NCI-H2196 treated with DMSO at 0.1 percent for 48 hours (cell line): Measurements from ENCODE around the gene AFF3.
"Not testable (repeated sequence)": the region's sequence is repeated elsewhere in the genome, so short reads cannot be mapped to it uniquely, and the experiment has no call there.

Experiments used
- DNase-seq: peaks from one replicate; lab custom pipeline; 2025; ENCODE audit not compliant: unreplicated experiment; lab: John Stamatoyannopoulos, UW

AFF3 gene

DNA sequence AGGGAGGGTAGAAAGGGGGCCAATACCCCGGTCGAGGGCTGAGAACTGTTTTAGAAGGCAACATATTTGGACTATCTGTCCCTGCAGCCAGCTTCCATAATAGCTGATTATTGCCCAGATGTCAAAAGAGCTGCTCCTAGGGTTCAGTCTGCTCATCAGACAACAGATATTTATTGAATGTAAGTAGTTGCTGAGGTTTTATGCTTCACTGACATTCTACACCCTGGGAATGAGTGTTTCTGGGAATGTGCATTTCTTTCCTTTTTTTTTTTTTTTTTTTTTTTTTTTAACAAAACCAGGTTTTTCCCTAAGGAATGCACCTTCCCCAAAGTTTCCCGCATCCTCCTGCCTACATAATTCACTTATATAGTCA, 33.8 kb downstream of the AFF3 start:
- not testable (repeated sequence) for DNase-seq

DNA sequence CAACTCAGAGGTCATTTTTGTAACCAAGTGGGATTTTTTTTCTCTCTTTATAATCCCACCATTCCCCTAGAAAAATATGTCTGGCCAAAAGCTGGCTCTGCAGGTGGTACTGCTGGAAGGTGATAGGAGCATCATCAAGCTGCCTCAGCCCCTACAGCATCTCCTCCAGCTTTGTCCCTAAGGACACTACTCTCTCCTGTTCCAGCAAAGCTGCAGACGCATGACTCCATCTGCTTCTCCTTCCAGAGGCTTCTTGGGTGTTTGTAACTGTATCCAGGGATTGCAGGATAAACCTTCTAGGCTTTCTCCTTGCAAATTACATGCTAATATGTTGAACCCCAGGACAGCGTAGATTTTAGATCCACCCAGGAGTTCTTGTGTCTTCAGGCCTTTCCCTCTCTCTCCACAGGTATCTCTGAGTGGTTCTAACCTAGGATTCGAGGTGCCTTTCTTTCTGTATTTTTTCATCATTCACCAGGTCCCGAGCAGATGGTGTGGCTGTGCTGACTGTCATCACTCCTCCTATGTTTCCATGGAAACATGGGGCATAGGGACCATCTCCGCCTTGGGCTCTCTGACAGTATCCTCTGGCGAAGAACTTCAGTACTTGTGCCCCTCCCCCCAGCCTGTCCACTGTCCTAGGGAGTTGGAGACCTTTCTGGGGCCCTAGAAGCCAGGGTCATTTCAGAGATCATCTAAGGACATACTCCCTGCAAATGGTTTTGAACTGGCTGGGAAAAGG, 34.3 kb downstream of the AFF3 start:
- no peak for DNase-seq

DNA sequence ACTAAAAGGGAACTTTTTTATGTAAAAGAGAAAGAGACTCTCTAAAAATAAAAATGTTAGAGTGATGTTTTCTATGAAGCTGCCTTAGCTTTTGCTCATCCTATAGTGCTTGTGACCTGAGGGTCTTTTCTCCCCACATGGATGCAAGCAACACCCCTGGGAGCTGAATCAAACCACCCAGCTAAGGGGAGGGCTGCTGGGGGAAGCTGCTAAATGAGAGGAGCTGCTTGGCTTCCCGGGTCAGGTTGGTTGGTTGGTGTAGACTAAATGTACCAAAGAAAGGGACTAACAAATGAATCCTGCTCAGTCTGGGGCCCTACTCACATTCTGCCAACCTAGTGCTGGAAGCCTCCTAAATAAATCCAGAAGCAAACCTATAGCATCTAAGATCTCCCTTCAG, 35.0 kb downstream of the AFF3 start:
- no peak for DNase-seq

DNA sequence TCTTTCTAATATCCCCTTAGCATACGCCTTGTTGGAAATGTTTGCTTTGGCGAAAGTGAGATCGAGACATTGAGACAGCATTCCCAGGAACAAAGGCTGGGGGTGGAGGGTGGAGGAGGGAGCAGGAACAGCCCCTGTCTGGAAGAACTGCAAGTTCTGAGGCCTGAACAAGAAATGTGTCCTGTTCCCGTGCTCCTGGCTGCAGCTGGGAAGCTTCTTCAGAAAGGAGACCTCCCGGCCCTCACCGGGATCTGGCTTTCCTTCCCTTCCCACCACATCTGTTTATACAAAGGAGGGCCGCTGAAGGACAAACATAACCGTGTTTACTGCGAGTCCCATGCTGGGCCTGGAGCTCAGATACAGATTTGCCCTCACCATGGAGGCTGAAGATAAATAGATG, 35.9 kb downstream of the AFF3 start:
- DNase-seq: no peak

DNA sequence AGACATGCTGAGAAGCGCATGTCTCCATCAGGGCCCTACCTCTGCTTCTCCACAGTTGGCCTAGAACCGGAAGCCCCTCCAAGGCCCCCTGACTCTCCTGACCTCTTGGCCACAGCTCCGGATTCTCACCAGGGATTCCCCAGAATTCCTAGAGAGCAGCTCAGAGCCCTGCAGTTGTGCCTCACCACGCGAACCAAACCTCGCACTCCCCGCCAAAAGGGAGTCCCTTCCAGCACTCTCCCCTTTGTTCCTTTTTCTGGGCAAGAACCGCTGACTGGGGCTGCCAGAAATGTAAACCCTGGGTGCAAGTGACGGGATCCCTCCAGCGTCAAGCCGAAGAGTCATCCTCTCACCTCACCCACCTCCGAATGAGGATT, 36.7 kb downstream of the AFF3 start:
- DNase-seq: no peak

DNA sequence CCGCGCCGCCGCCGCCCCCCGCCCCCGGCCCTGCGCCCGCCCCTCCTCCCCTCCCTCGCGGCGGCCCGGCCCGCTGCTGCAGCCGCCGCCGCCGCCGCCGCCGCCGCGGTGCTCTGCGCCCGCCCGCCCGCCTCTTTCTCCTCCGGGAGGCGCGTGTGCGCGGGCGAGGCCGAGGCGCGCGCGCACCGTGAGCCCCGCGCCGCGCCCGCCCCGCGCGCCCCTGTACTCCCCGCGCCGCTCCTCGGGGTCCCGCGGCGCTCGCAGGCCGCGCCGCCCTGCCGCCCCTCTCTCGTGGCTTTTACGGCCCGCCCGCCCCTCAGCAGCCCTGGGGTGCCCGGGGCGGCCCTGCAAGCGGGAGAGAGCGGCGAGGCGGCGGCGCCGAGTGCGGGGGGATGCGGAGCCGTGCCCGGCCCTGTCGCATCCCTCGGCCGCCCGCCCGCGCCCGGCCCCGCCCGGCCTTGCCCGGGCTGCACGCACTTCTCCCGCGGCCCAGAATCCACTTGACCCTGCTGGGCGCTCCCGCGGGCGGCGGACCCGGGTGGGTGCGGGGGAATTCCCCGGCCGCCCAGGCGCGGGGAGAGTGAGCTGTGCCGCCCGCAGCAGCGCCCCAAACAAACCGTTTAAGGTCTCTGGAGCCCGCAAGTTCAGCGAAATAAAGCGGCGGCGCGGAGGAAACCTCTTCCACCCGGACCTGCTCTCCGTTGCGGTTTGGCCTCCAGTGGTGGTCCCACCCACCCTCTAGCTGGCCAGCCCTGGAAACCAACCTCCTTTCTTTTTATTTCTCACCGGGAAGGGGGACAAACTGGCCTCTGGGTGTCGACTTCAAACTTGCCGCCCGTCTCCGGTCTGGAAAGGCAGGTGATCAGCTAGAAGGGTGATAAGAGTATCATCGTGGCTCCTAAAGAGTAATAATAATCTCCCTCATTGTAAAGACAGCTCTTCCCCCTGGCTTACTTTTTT, 37.4 kb downstream of the AFF3 start:
- DNase-seq: no peak

DNA sequence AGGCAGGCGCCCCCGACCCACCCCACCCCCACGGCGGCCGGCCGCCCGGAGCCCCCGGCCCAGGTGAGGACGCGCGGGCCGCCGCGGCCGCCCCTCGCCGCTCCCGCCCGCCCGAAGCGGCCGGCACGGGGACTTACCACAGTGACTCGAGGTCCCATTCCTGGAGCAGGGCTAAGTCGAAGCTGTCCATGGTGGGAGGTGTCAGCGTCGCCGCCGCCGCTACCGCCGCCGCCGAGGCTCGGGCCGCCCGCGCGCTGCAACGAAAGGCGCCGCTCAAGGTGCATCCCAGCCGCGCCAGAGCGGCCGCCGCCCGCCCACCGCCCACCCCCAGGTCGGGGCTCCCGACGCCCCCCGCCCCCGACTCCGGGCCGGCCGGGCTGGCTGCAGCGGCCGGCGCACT, 38.1 kb downstream of the AFF3 start:
- not testable (repeated sequence) for DNase-seq

DNA sequence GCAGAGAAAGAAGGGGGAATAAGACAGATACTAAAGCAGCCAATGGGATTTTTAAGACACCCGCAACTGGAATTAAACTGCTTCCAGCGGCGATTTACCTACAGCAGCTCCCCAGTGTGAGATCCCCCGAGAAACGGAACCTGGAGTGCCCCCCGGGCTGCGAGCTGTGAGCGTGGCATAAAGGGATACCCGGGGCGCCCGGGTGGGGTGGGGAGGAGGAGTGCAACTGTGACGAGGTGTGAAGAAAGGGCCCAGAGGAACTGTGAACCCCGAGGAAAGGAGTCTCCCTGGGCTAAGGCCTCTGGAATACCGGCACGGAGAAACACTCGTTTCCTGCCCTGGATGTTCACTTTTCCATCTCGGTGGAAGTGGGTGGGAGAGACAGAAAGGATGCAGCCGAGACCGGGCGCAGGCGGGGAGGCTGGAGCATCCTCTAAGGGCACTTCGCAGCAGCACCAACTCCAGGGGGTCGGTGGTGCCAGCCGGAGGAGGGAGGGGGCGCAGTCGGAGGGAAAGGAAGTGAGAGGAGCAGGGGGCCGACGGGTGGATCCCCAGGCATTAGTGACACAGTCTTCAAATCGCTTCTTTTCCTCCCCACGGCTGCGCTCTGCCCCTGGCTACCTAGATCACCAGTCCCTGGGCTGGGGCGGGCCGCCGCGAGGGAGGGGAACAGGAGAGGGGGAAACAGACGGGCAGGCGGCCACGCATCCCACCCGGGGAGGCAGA, 38.7 kb downstream of the AFF3 start:
- not testable (repeated sequence) for DNase-seq

DNA sequence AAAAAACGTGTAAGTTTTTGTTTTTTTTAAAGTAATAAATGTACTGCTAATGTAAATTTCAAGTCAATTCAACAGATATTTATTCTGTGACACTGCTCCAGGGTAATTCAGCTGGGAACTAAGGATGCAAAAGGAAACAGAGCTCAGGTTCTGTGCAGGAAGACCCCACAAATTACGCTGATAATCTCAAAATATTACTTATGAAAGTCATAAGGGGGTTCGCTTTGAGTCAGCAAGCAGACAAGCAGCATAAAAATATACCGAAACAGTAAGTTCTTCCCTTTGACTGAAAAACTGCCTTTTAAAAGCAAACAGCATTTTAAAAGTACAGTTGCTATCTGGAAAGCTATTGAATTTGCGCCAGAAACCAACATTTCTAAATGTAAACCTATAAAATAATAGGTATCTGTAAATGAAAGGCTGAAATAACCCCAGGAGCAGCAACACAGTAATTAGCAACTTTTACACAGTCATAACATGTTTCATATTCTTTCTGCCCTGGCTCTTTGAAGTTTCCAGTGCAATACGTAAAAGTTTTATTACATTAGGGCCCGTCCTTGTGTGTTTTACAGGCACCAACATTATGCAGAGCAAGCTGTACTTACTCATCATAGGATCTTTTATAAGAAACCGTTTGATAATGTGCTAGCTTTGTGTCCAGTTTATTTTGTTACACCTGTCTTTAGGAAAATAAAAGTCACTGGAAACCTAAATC, 39.8 kb downstream of the AFF3 start:
- DNase-seq: not testable (repeated sequence)

DNA sequence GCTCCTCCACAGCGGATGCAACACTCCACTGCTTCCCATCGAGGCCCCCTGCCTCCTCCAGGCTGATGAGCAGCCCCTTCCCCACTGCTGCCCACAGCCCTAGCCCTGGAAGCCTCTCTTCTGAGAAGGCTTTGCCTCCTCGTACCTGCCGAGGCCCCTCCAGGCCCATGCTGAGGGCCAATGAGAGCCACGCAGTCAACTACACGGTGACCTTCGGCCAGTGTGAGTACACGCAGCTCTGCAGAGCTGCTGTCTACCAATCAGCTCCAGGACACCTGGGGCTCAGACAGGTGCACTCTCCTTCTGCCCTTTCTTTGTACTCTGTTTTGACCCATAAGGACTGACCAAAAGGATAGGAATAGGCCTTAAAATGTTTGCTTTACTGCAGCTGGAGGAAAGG, 43.5 kb downstream of the AFF3 start:
- DNase-seq: not testable (repeated sequence)

DNA sequence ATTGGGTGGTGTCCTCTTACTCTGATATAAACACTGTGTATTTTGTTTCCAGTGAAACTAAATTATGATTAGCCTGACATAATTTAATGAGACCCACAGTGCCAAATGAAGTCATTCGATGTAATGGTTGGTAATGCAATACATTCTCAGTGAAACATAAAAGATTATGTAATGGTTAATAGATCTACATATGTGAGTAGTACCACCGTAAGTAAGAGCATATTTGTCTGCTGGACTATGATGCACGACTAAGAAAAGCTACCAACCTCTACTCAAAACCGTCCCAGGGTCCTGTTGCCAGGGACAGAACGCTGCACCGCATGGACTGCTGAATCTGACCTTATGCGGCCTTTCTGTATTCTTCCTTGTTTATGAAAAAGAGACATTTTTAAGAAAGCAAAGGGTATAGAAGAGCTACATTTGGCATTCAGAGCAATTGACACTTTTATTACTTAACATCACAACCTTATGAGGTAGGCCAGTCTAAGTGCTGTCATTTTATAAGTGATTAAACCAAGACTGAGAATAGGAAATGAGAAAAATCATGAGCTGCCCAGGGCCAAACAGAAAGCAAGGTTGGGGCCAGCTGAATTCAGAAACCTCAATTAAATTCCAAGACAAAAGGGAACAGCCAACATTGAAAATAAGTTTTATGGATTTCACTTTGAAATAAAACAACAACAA, 44.6 kb downstream of the AFF3 start:
- DNase-seq: not testable (repeated sequence)

DNA sequence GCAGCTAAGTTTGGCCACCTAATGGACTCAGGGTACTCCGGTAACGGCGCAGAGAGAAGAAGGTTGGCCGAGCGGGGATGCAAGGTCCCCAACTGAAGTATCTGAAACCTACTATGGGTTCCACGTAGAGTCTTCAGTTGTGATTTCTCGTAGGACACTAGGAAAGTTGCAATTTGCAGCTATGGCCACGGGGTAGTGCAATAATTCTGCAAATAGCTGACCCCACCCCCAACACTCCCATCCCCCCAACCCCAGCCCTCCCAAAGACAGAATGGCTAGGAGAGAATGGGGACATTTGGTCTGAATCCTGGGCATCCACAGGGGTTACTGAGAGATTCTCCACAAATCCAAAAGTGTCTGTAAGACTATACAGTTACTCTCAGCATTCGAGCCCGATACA, 46.5 kb downstream of the AFF3 start:
- not testable (repeated sequence) for DNase-seq

DNA sequence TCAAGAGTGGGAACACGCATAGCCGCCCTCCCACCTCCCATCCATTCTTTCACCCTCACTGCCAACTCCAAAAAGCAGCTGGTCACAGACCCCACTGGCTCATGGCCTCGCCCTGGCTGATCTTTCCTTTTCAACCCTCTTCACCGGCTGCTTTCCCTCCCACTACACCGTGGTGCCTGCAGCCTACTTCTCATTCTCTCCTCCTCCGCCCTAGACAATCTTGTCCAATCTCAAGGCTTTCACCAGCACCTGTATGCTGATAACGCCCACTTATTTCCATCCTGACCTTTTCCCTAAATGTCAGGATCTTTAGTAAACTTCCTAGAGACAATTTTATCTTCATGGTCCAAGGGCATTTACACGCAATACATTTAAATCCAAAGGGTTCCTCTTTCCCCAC, 50.6 kb downstream of the AFF3 start:
- DNase-seq: not testable (repeated sequence)

DNA sequence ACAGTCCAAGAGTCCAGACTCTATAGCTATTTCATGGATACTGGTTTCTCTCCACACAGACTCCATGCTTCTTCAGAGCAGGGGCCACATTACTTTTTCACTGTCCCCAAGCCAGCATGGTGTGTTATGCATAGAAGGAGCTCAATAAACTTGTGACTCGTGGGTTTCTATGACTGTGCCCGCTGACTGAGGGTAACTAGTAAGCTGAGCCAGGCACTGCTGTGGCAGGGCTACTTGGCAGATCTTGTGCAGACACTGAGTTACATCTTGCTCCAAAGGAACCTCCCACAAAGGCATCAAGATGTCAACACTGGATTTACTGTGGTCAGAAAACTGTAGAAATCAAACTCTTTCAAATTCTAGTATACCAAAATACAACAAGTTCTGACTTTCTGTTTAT, 56.6 kb downstream of the AFF3 start:
- DNase-seq: not testable (repeated sequence)

DNA sequence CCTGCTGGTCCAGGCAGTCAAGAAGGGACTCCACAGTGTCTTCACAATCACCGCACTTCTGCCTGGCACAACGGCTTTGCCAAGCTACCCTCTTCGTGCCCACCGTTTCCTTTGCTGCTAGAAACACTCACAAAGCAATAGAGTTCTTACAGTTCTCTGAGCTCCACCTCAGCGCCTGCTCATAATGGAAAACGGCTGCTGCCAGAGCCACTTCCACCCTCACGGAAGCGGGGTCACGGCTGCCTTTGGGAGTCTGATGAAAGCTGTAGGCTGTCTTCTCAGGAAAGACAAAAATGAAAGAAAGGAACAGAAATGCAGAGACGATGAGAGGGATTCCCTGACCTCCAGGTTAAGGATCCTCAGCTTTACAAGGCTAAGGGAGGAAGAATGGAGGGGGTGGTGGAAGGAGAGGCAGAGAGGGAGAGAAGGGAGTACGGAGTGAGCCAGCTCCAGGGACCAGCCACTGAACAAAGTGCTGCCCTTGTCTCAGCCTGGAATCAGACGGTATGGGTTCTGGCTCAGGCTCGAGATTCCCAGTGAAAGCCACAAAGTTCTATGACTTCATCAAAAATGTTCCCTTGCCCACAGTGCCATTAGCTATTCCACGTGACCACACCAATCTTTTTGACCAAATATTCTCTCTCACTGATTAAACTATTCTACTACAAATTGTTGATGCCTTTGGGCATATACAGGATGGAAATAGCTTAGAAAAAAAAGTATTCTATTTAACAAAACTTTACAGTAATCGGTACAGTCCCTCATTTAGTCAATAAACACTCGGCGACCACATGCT, 58.8 kb downstream of the AFF3 start:
- DNase-seq: not testable (repeated sequence)

DNA sequence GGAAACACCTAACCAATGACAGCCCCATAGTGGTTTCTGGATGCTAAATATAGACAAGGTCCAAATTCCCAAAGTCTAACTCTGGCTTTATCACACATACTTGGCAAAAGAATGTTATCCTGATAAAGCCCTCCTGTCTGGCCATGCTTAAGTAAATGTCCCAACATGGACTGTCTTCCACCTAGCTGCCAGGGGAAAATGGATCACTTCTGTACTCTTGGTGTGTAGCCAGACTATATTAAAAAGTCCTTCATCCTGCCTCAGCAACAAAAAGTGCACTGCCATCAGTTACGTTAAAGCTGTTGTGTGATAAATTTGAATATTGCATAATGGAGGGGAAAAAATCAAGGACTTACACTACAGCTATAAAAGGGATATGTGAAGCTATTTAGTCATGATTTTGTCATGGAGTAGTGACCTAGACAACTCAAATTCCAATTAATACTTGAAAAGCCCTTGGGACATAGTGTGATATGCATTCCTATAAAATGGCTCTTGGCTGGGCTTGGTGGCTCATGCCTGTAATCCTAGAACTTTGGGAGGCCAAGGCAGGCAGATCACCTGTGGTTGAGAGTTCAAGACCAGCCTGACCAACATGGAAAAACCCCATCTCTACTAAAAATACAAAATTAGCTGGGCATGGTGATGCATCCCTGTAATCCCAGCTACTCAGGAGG, 60.0 kb downstream of the AFF3 start:
- not testable (repeated sequence) for DNase-seq

DNA sequence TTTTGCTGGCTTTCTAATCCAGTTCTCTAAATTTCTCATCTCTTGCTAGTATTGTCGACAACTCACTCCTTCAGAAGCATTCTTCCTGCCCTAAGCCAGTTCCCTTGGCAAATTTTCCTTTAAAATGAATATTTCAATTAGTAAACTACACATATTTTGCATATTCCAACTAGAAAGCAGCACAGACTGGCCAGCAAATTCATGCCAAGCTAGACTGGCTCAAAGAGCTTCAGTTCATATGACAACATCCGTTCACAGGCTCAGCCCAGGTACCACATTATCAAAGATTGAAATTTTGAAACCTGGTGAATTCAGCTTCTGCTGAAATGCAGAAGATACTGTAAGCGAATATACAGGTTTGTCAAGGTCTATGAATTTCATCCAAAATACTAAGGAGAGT, 64.5 kb downstream of the AFF3 start:
- DNase-seq: no peak

DNA sequence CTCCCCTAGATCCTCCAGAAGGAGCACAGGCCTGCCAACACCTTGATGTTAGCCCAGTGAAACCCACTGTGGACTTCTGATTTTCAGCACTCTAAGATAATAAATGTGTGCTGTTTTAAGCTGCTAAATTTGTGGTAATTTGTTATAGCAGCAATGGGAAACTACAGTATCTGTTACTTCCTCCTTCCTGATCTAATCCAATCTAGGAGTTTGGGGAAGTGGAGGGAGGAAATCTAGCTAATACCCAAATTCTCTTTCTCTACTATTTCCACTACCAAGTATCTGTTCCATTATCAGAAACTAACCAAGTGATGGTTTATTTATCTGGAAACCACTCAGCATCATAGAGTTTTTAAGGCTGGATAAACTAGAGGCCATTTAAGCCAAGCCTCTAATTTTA, 64.9 kb downstream of the AFF3 start:
- DNase-seq: no peak

DNA sequence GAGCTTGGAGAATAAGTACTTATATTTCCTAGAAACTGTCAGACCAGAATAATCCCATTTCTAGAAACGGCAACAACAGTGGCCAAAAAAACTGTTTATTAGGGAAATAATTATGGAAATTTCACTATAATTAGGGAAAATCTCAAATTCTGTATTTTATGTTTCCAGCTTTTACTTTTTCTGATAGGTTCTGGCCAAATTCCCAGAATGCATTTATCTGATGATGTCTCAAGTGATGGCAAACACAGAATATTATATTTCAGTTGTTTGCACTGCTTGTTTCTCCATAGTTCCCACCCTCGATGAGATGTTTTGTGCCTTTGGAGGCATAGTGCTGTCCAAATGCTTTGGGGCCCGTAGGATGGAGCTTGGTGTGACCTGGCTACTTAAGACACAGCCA, 66.9 kb downstream of the AFF3 start:
- no peak for DNase-seq
